ENCODE data around the gene GREB1.

GREB1 gene

DNA sequence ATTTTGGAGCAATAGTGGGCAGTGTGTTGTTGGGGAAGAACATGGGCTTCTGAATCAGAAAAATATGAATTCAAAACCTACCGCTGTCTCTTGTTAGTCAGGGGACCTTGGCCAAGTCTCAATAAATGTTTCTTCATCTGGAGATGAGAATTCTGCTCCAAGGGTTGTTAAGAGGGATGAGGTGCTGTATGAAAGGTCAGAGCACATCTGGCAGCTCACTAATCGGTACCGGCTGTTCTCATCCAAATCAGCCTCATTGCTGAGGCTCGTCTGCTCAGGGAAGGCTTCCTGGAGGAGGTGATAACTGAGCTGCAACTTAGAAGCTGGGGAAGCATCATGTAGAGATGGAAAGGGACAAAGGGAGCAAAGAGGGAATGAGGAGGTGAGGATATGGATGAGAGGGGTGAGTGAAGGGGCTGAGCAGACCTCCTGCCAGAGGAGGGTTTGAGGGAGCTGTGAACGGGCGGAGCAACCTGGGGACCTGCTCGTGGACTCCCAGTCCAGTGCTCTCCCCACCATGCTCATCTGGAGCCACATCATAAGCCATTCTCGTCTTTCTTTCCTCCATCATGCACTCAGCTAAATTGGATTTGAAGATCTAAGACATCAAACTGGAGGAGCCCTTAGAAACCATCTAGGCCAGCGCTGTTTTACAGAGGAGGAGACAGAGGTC lies 47.4 kb downstream of the GREB1 start:
- no peak overlapping the region for H3K4me3 ChIP-seq (ENCODE audit: low read depth, low read length)
- peaks cover 6% of the 10 kb centered on the region for H3K4me1 ChIP-seq (ENCODE audit: control insufficient read depth, insufficient read depth, low read length)
- no peaks in the 10 kb centered on the region for H3K9me3 ChIP-seq (ENCODE audit: control insufficient read depth, insufficient read depth, low read length)
- no peaks in the 10 kb centered on the region for H3K27me3 ChIP-seq (ENCODE audit: control insufficient read depth, insufficient read depth, low read length)
- no peak overlapping the region for H3K9ac ChIP-seq (ENCODE audit: low read depth, low read length)
- H3K36me3 ChIP-seq (ENCODE audit: control insufficient read depth, insufficient read depth, low read length), result peaks cover 12% of the 10 kb centered on the region

DNA sequence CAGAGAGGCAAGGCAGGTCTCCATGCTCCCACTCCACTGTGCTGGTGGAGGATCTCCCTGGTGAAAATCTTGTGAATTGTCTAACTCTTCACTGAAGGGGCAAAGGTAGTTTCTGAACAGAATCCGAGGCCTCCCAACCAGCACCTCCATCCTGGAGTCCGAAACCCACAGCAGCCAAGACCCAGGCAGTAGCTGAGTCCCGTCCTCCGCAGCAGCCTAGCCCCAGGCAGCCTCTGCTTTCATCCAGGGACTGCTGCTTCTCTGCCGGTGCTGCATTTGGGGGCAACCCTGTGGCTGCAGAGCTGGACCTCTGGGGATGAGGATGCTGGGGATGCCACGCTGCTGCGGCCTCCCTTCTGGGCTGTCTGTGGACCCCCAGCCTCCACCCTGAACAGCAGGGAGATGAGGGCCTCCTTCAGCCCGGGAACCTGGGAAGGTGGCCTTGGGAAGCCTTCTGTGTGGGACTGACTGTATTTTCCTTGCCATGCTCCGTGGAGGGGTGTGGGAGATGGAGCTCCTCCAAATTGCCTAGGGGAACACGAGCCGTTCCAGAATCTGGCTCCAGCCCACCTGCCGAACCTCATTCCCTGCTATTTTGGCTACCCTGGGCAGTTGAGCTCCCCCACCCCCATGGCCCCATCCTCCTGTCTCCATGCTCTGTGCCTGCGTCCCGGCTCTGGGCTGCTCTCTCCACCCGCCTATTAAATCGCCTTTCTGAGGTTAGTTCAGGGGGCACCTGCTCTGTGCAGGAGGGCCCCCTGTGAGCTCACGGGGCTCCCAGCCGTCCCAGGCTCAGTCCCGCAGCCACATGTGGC lies 48.2 kb downstream of the GREB1 start:
- Histone ChIP-seq H3K9ac (ENCODE audit: low read depth, low read length) (no peak overlapping the region), H3K36me3 (ENCODE audit: control insufficient read depth, insufficient read depth, low read length) (peaks cover 12% of the 10 kb centered on the region), H3K4me1 (ENCODE audit: control insufficient read depth, insufficient read depth, low read length) (peaks cover 6% of the 10 kb centered on the region), H3K27me3 (ENCODE audit: control insufficient read depth, insufficient read depth, low read length) (no peaks in the 10 kb centered on the region), H3K4me3 (ENCODE audit: low read depth, low read length) (no peak overlapping the region), H3K9me3 (ENCODE audit: control insufficient read depth, insufficient read depth, low read length) (no peaks in the 10 kb centered on the region)

DNA sequence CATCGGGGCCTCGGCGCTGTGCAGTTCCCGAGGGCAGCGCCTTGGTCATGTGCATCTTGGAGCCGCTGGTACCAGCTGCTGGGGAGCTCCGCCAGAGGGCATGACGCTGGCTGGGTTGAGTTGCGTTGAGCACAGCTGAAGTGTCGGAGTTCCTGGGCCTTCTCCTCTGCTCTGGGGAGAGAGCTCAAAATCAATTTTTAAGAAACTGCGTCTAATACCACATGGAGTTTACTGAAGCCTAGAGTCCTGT lies 48.7 kb downstream of the GREB1 start:
- Histone ChIP-seq H3K27me3 (ENCODE audit: control insufficient read depth, insufficient read depth, low read length) (no peaks in the 10 kb centered on the region), H3K36me3 (ENCODE audit: control insufficient read depth, insufficient read depth, low read length) (peaks cover 12% of the 10 kb centered on the region)

DNA sequence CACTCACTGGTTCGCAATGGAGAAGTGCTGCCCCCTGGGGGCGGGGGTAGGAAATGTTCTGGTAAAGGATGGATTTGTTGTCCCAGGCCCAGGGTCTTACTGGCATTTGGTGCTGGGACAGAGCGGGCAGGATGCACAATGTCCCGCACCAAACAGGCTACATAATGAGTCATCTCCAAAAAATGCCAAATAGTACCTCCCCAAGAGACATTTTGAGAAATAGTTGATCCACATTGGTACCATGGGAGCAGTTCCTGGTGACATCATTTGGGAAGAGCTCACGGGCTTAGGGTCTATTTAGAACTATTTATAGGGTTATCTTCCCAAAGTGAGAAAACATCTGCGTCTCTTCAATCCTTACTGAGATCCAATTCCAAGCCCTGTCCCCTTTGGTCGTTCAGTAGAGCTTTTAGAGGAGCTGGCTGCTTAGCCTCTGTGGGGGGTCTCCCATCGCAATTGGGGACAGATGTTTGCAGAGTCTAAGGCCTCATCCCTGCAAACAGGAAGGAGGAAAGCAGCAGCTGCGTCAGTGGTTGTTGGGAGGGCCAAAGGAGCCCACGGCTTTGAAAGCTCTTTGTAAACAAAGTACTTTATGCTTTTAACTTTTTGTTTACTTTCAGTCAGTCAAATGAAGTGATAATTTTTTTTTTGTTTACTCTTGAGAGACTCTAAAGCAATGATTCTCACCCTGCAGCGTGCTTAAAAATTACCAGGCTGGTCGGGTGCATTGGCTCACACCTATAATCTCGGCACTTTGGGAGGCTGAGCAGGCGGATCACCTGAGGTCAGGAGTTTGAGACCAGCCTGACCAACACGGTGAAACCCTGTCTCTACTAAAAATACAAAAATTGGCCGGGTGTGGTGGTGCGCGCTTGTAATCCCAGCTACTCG lies 49.3 kb downstream of the GREB1 start:
- H3K9ac ChIP-seq (ENCODE audit: low read depth, low read length), result no peak overlapping the region
- H3K4me1 ChIP-seq (ENCODE audit: control insufficient read depth, insufficient read depth, low read length), result peaks cover 6% of the 10 kb centered on the region
- no peaks in the 10 kb centered on the region for H3K27me3 ChIP-seq (ENCODE audit: control insufficient read depth, insufficient read depth, low read length)
- H3K36me3 ChIP-seq (ENCODE audit: control insufficient read depth, insufficient read depth, low read length), result peaks cover 12% of the 10 kb centered on the region
- H3K4me3 ChIP-seq (ENCODE audit: low read depth, low read length), result no peak overlapping the region
- no peaks in the 10 kb centered on the region for H3K9me3 ChIP-seq (ENCODE audit: control insufficient read depth, insufficient read depth, low read length)

More for the DNA sequence above, 48.7 kb downstream of the GREB1 start:
- Histone ChIP-seq H3K4me1 (ENCODE audit: control insufficient read depth, insufficient read depth, low read length) (peaks cover 6% of the 10 kb centered on the region), H3K9ac (ENCODE audit: low read depth, low read length) (no peak overlapping the region), H3K9me3 (ENCODE audit: control insufficient read depth, insufficient read depth, low read length) (no peaks in the 10 kb centered on the region), H3K4me3 (ENCODE audit: low read depth, low read length) (no peak overlapping the region)

DNA sequence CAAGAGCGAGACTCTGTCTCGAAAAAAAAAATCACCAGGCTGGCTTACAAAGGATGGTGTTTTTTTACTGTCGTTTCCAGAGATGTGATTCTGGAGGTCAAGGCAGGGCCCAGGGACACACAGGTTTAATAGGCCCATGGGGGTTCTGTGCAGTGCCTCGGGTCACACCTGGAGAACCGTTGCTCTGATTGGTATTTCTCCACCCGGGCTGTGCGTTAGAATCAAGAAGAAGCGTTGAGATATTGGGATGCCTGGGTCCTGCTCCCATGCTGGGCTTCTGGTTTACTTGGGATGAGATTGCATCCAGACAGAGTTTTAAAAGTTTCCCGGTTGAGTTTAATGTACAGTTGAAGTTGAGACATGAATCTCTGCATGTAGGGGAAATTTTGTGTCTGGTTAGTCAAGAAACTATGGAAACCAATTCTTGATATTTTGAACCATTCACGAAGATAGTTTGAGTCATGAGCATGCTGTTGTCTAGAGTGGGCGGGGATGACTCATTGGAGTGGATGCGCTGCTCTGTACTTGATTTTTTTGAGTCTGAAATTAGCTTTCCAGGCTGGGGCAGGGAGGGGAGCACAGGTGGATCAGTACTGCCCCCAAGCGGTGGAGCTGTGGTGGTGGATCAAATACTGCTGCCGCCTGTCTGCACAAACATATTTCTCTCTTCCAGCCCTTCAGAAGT lies 50.1 kb downstream of the GREB1 start:
- Histone ChIP-seq H3K36me3 (ENCODE audit: control insufficient read depth, insufficient read depth, low read length) (peaks cover 8% of the 10 kb centered on the region), H3K27me3 (ENCODE audit: control insufficient read depth, insufficient read depth, low read length) (no peaks in the 10 kb centered on the region), H3K4me1 (ENCODE audit: control insufficient read depth, insufficient read depth, low read length) (peaks cover 6% of the 10 kb centered on the region), H3K4me3 (ENCODE audit: low read depth, low read length) (no peak overlapping the region), H3K9me3 (ENCODE audit: control insufficient read depth, insufficient read depth, low read length) (no peaks in the 10 kb centered on the region), H3K9ac (ENCODE audit: low read depth, low read length) (no peak overlapping the region)

DNA sequence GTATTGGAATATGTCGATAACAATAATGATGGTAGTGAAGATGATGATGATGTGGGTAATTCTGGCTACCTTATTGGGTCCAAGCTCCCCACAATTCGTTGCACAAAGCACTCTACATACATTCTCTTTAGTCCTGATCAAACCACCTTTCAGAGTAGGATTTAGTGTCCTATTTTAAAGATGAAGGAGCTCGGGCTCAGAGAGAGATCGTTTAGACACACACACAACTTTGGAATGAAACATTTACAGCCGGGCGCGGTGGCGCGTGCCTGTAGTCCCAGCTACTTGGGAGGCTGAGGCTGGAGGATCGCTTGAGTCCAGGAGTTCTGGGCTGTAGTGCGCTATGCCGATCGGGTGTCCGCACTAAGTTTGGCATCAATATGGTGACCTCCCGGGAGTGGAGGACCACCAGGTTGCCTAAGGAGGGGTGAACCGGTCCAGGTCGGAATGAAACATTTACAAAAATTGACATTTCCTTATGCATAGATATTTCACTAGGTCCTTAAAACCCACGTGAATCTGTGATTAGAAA lies 50.7 kb downstream of the GREB1 start:
- peaks cover 7% of the 10 kb centered on the region for H3K36me3 ChIP-seq (ENCODE audit: control insufficient read depth, insufficient read depth, low read length)
- no peaks in the 10 kb centered on the region for H3K27me3 ChIP-seq (ENCODE audit: control insufficient read depth, insufficient read depth, low read length)
- no peak overlapping the region for H3K9ac ChIP-seq (ENCODE audit: low read depth, low read length)
- peaks cover 6% of the 10 kb centered on the region for H3K4me1 ChIP-seq (ENCODE audit: control insufficient read depth, insufficient read depth, low read length)
- H3K9me3 ChIP-seq (ENCODE audit: control insufficient read depth, insufficient read depth, low read length), result no peaks in the 10 kb centered on the region
- H3K4me3 ChIP-seq (ENCODE audit: low read depth, low read length), result no peak overlapping the region

DNA sequence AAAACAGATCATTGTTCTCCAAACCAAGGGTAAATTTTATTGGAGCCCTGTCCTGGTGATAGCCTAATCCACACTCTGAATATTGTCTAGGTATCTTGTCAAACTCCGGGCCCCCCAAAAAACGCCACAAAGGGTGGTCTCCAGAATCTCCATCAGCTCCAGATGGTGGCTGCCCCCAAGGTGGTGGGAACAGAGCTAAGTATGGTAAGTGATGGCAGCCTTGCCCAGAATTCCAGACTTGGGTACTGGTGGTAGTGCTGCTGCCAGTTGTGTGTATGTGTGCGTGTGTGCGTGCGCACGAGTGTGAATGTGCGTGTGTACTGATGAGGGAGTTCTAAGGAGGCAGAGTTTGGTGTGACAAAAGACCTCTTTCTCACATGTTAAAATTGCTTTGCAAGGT lies 51.2 kb downstream of the GREB1 start:
- Histone ChIP-seq H3K4me3 (ENCODE audit: low read depth, low read length) (no peak overlapping the region), H3K36me3 (ENCODE audit: control insufficient read depth, insufficient read depth, low read length) (peaks cover 7% of the 10 kb centered on the region), H3K4me1 (ENCODE audit: control insufficient read depth, insufficient read depth, low read length) (peaks cover 6% of the 10 kb centered on the region), H3K9ac (ENCODE audit: low read depth, low read length) (no peak overlapping the region), H3K9me3 (ENCODE audit: control insufficient read depth, insufficient read depth, low read length) (no peaks in the 10 kb centered on the region), H3K27me3 (ENCODE audit: control insufficient read depth, insufficient read depth, low read length) (no peaks in the 10 kb centered on the region)

DNA sequence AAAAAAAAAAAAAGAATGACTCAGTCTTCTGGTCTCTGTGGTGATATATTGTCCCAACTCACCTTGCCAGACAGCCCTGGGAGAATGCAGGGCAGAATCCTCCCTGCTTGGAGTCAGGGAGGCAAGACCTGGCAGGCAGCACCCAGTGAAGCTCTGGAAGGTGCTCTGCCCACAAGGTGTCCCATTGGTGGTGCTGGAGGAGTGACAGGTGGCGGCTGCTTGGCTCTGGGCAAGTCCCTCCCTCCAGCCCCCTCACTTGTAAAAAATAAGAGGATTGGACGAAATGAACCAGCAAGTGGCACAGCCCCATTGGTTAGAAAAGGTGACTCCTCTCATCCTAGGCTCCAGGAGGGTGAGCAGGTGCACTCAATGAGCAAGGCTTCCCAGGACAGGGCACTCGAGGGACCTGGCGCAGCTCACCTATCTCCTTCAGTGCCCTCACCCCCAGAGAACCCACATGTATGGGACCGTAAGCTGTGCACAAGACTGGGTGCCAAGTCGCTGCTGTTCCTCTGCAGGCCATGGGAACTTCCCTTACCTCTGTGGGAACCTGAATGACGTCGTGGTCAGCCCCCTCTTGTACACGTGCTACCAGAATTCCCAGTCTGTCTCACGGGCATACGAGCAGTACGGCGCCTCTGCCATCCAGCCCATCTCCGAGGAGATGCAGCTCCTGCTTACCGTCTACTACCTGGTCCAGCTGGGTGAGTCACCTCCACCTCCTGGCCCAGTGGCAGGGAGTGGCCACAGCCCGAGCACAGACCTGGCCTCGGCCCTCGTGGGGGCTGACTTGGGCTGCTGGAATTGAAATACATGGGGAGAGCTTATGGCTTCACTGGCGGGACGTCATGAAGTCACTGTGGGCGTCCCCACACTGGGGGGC lies 54.6 kb downstream of the GREB1 start:
- H3K4me1 ChIP-seq (ENCODE audit: control insufficient read depth, insufficient read depth, low read length), result no peaks in the 10 kb centered on the region
- no peak overlapping the region for H3K4me3 ChIP-seq (ENCODE audit: low read depth, low read length)
- H3K27me3 ChIP-seq (ENCODE audit: control insufficient read depth, insufficient read depth, low read length), result no peaks in the 10 kb centered on the region
- peaks cover 4% of the 10 kb centered on the region for H3K36me3 ChIP-seq (ENCODE audit: control insufficient read depth, insufficient read depth, low read length)
- no peaks in the 10 kb centered on the region for H3K9me3 ChIP-seq (ENCODE audit: control insufficient read depth, insufficient read depth, low read length)
- H3K9ac ChIP-seq (ENCODE audit: low read depth, low read length), result no peak overlapping the region

DNA sequence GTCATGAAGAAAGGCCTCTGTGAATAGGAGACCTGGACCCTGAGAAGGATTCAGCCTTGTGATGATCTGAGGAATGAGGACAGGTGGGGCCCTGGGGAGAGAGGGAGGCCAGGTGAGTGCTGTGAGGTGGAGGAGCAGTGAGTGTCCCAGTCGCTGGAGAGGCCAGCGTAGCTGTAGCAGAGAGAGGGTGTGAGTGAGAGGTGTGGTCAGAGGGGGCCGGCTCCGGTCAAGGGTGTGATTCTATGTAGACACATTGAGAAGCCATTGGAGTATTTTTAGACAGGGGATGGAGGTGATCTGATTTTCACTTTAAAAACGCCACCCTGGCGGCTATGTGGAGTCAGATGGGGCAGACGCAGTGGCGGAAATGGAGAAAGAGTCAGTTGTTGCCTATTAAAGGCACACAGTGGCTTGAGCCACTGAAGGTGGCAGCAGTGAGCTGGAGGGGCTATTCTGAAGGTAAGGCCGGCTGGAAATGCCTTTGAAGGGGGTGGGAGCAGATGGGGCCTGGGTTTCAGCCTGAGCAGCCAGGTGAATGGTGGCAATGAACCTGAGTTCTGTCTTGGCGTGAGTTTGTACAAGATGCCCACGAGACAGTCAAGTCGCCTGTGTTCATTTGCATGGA lies 55.6 kb downstream of the GREB1 start:
- Histone ChIP-seq H3K4me1 (ENCODE audit: control insufficient read depth, insufficient read depth, low read length) (no peaks in the 10 kb centered on the region), H3K4me3 (ENCODE audit: low read depth, low read length) (no peak overlapping the region), H3K9me3 (ENCODE audit: control insufficient read depth, insufficient read depth, low read length) (no peaks in the 10 kb centered on the region), H3K9ac (ENCODE audit: low read depth, low read length) (no peak overlapping the region), H3K36me3 (ENCODE audit: control insufficient read depth, insufficient read depth, low read length) (peaks cover 4% of the 10 kb centered on the region), H3K27me3 (ENCODE audit: control insufficient read depth, insufficient read depth, low read length) (no peaks in the 10 kb centered on the region)

DNA sequence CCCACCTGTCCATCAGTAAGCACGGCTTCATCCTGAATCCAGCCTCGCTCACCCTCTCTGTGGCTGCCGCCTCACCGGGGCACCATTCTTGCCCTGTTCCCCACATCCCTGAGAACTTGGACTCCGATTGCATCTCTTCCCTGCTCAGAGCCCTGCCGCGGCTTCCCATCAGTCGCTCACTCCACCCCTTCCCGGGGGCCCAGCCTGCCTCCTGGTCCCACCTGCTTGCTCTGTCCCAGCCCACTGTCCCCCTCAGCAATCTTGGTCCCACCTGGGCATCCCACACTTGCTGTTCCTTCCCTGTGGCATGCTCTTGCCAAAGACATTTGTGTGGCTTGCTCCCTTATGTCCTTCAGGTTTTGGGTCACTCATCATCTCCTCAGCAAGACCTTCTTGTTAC lies 56.3 kb downstream of the GREB1 start:
- Histone ChIP-seq H3K9ac (ENCODE audit: low read depth, low read length) (no peak overlapping the region), H3K27me3 (ENCODE audit: control insufficient read depth, insufficient read depth, low read length) (no peaks in the 10 kb centered on the region), H3K9me3 (ENCODE audit: control insufficient read depth, insufficient read depth, low read length) (no peaks in the 10 kb centered on the region), H3K4me1 (ENCODE audit: control insufficient read depth, insufficient read depth, low read length) (no peaks in the 10 kb centered on the region), H3K4me3 (ENCODE audit: low read depth, low read length) (no peak overlapping the region), H3K36me3 (ENCODE audit: control insufficient read depth, insufficient read depth, low read length) (peaks cover 7% of the 10 kb centered on the region)

All from iPS-15b (cell line).